ENCODE results near the gene EXOC5. TPM values are rescaled to one million over a fixed set of nuclear protein-coding genes. Genes with fewer than 3 reads are reported as not detected.
"Not testable (repeated sequence)": the region's sequence is repeated elsewhere in the genome, so short reads cannot be mapped to it uniquely, and the experiment has no call there.

Gene EXOC5
- total RNA-seq, 1 donor from 2014 or later: 57.0 TPM

GRCh38 chr14:57254884-57255283 lies 13.8 kb downstream of the EXOC5 start:
- no peaks in the 10 kb centered on the region for H3K36me3 ChIP-seq
- peaks cover 17% of the 10 kb centered on the region for H3K4me1 ChIP-seq
- DNase-seq: no peak
- no peak overlapping the region for H3K4me3 ChIP-seq
- no peak overlapping the region for H3K27ac ChIP-seq (replicated peaks)
- no peak for TF ChIP-seq CTCF (IDR thresholded peaks at IDR 0.05; ENCODE audit: borderline replicate concordance)
- H3K9me3 ChIP-seq (replicated peaks): peaks cover 5% of the 10 kb centered on the region
- H3K27me3 ChIP-seq (ENCODE audit: low read depth): no peaks in the 10 kb centered on the region
- intact Hi-C loops (cut with micrococcal nuclease): no loop called here

- DNase-seq: no peak
- Histone ChIP-seq H3K4me1 (peaks cover 15% of the 10 kb centered on the region), H3K36me3 (peaks cover 4% of the 10 kb centered on the region), H3K4me3 (no peak overlapping the region), H3K9me3 (replicated peaks) (no peaks in the 10 kb centered on the region), H3K27me3 (ENCODE audit: low read depth) (no peaks in the 10 kb centered on the region), H3K27ac (replicated peaks) (no peak overlapping the region)
- intact Hi-C loops (cut with micrococcal nuclease): no loop called here
- TF ChIP-seq CTCF (IDR thresholded peaks at IDR 0.05; ENCODE audit: borderline replicate concordance): no peak
Measured at GRCh38 chr14:57246933-57247657, 21.6 kb downstream of the EXOC5 start.

GRCh38 chr14:57245941-57246340 lies 22.8 kb downstream of the EXOC5 start:
- TF ChIP-seq CTCF (IDR thresholded peaks at IDR 0.05; ENCODE audit: borderline replicate concordance): no peak
- no peak overlapping the region for H3K27ac ChIP-seq (replicated peaks)
- no peak for DNase-seq
- H3K4me3 ChIP-seq: no peak overlapping the region
- H3K27me3 ChIP-seq (ENCODE audit: low read depth): no peaks in the 10 kb centered on the region
- no peaks in the 10 kb centered on the region for H3K9me3 ChIP-seq (replicated peaks)
- H3K36me3 ChIP-seq: peaks cover 13% of the 10 kb centered on the region
- peaks cover 4% of the 10 kb centered on the region for H3K4me1 ChIP-seq
- intact Hi-C loops (cut with micrococcal nuclease): no loop called here

- peaks cover 22% of the 10 kb centered on the region for H3K36me3 ChIP-seq
- H3K9me3 ChIP-seq (replicated peaks): no peaks in the 10 kb centered on the region
- no peak overlapping the region for H3K27ac ChIP-seq (replicated peaks)
- H3K4me1 ChIP-seq: no peaks in the 10 kb centered on the region
- no peak for TF ChIP-seq CTCF (IDR thresholded peaks at IDR 0.05; ENCODE audit: borderline replicate concordance)
- intact Hi-C loops (cut with micrococcal nuclease): no loop called here
- no peaks in the 10 kb centered on the region for H3K27me3 ChIP-seq (ENCODE audit: low read depth)
- no peak overlapping the region for H3K4me3 ChIP-seq
- DNase-seq: no peak
Measured at GRCh38 chr14:57244106-57244505, 24.6 kb downstream of the EXOC5 start.

- Histone ChIP-seq H3K27me3 (ENCODE audit: low read depth) (no peaks in the 10 kb centered on the region), H3K9me3 (replicated peaks) (no peaks in the 10 kb centered on the region), H3K4me1 (no peaks in the 10 kb centered on the region), H3K27ac (replicated peaks) (no peak overlapping the region), H3K36me3 (peaks cover 29% of the 10 kb centered on the region), H3K4me3 (no peak overlapping the region)
- TF ChIP-seq CTCF (IDR thresholded peaks at IDR 0.05; ENCODE audit: borderline replicate concordance): no peak
- intact Hi-C loops (cut with micrococcal nuclease): no loop called here
- no peak for DNase-seq
Measured at GRCh38 chr14:57243320-57243719, 25.4 kb downstream of the EXOC5 start.

GRCh38 chr14:57240115-57240514 lies 28.6 kb downstream of the EXOC5 start:
- H3K27ac ChIP-seq (replicated peaks); H3K4me1 ChIP-seq; intact Hi-C loops (cut with micrococcal nuclease); H3K27me3 ChIP-seq (ENCODE audit: low read depth); H3K9me3 ChIP-seq (replicated peaks); H3K4me3 ChIP-seq; DNase-seq: not testable (repeated sequence)
- peaks cover 37% of the 10 kb centered on the region for H3K36me3 ChIP-seq

Measured in left ventricle myocardium inferior (tissue), 1 donor.